ENCODE results near the gene PLAC8L1.

Gene PLAC8L1

DNA sequence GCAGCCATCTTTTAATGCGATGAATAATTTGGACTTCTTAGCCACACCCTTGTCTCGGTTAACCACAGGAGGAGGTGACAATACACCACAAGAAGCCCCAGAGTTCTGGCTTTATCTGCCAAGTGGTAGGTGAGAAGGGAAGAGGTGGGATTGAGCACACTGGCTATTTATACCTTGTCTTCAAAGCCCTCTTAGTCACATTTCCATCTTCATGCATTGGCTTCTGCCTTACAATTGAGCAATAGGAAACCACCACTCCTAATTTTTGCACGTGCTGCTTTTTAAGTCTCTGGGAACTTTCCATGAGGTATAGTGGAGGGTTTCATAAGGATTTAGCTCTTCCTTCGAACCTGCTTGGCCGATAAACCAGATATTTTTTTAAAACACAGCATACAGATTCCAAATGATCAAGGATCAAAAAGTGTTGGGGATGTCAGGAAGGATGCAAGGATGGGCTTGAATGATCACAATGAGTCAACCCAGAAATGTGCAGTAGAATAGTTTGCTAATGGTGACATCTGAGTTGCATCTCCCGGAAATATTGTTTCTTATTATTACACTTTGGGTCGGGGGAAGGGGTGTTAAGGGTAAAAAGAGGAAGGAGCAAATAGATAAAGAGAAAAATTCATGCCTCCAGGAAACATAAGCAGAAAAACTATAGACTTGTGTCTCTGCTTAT lies 25.5 kb downstream of the PLAC8L1 start:
- DNase-seq (ENCODE audit: low spot score) = no peak

DNA sequence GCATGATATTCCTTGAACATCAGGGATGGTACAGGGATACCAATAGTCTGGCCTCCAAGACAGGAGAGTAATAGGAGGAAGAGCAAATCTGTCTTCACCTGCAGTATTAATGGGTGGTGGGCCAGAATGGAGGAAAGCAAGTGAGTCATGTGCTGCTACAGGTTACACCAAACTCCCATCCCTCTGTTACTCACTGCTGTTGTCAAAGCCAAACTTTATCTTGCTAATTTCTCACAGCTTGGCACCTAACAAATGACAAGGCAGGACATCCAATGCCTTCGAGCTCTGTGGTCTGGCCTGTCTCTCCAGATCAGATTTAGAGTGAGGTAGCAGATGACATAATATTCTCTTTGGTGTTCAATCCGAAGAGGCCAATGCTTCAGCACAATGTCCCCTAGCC lies 26.8 kb downstream of the PLAC8L1 start:
- DNase-seq (ENCODE audit: low spot score) = no peak

DNA sequence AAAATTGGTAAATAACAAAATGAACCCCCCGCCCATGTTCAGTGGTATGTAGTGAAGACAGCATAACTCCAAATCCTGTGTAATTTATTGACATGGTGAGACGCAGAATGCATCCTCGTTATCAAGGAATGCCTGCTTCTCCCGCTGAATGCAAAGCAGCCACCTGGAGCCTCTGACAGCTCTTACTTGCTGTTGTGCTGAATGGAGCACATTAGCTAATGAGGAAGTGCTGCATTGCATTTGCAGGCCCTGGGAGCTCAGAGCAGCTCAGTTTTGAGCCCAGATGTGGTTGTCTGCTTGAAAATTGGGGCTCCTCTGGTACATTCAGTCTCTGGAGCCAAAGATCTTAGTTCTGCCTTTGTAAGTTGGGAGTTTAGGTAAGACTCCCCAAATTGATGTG lies 28.9 kb downstream of the PLAC8L1 start:
- DNase-seq (ENCODE audit: low spot score) = no peak

DNA sequence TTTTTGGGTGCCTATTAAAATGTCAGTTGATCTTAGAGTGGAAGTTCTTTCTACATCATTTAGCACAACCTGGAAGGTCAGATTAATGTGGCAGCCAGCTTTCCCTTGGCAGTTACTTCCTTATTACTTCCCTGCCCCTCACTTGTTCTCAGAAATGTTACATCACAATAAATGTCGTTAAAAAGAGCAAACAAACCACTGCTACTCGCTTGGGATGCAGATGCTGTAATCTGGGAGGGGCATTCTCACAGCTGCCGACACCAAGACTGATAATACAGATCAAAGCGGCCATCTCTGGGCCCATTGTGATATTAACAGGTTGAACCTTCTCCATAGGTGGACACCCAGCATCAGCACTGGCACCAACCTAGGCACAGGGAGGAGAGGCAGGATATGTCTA lies 29.3 kb downstream of the PLAC8L1 start:
- DNase-seq (ENCODE audit: low spot score) = no peak

DNA sequence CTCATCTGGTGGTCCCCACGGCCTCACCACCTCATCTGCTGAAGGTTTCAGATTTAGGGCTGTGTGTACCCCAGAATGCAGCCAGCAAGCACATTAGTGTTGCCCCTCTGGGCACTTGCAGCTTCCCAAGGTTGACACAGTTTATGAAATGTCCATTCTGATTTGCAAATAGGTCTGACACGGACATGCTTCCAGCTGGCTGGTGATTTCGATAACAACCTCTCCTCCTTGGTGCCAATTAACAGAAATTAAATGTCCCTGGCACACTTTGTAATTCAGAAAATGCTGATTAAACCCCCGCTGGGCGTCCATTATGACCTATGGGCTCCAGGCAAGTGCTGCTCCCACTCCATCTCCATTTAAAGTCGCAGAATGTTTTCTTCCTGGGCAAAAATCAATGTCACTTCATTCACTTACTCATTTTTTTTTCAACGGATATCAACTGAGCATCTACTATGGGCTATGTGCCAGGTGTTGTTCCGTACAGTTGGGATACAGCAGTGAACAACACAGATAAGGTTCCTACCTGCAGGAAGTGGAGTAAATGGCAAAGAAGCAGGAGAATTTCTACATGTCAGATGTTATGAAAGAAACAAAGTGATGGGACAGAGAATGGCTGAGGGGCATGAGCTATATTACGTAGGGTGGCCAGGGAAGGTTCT lies 32.0 kb downstream of the PLAC8L1 start:
- no peak for DNase-seq (ENCODE audit: low spot score)

DNA sequence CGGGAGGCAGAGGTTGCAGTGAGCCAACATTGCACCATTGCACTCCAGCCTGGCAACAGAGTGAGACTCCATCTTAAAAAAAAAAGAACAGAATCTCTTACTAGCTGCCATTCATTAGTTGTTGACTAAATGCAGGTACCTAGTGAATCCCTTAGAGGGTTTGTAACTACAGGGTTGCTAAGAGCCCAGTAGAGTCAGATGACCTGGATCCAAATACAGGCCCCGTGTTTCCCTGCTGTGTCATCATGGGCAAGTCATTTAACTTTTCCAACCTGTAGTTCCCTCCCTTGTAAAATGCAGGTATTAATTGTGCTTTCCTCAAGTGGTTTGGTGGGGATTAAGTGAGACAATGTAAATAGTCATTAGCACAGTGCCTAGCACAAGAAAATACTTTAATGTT lies 32.8 kb downstream of the PLAC8L1 start:
- DNase-seq (ENCODE audit: low spot score) = no peak

DNA sequence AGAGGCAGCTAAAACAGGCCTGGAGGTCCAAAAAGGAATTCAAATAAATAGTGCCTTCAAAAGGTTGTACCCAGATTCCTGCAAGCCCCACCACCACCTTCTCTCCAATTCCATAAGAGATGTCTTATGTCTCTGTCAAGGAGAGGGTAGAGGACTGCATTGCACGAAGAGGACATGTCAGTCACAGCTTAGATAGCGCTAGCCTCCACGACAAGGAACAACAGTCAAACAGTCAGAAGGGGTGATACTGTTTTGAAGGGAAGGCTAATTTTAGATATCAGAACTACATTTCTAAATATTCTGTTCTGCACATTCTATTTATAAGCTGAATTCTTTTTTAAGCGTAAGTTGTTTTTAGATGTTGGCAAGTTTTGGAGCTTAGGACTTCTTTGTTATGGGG lies 34.2 kb downstream of the PLAC8L1 start:
- DNase-seq (ENCODE audit: low spot score) = no peak

DNA sequence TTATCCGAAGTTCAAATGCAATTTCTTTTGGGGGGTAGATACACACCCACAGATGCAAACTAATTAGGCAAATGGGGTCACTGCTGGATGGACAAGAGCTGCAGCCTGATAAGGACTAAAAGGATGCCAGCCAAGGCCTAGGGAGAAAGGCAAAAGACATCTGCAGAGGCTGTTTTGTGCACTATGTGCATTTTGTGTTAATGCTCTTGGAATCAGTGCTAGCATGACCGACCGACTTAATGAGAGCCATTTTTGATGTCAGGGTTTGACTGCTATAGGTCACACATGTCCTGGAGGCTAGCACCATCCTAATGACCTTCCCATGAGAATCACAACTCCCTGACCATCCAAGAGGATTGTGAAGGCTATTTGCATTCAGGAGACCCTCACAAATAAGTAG lies 34.6 kb downstream of the PLAC8L1 start:
- DNase-seq (ENCODE audit: low spot score) = no peak

DNA sequence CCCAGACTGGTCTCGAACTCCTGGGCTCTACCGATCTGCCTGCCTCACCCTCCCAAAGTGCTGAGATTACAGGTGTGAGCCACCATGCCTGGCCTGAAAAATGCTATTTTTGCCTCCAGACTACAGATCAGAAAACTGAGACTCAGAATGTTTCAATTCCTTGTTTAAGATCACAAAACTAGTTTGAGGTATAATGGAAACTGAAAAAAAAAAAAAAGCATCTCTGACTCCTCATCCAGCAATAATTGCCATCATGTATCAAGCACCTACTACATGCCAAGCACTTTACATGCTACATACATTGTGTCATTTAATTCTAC lies 35.6 kb downstream of the PLAC8L1 start:
- DNase-seq (ENCODE audit: low spot score) = no peak

DNA sequence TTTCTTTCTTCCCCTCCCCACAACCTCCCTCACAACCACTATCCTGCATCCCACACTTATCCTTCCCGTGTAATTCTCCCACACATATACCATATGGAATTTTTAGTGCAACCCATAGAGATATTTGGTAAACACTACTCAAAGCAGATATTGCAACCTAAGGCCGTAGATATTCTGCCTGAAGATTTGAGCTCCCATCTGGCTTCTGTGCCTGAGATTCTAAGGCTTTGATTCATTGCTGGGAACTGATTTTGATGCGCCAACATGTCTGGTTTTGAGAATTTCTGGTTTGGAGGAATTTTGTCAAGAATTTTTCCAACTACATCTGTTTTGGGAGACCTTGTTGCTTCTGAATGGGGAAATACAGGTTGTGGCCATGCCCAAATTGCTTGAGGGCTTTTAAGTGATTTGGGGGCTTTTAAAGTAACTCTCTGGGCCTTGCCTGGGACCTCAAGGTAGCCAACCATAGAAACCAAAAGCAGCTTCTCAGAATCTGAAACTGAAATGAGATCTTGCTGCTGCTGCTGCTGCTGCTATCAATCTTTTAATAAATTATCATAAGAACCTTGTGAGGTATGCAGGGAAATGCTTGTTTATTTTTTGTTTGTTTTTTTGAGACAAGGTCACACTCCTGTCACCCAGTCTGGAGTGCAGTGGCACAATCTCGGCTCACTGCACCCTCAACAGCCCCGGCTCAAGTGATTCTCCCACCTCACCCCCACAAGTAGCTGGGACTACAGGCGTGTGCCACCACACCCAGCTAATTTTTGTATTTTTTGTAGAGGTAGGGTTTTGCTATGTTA lies 36.2 kb downstream of the PLAC8L1 start:
- DNase-seq (ENCODE audit: low spot score) = no peak

DNA sequence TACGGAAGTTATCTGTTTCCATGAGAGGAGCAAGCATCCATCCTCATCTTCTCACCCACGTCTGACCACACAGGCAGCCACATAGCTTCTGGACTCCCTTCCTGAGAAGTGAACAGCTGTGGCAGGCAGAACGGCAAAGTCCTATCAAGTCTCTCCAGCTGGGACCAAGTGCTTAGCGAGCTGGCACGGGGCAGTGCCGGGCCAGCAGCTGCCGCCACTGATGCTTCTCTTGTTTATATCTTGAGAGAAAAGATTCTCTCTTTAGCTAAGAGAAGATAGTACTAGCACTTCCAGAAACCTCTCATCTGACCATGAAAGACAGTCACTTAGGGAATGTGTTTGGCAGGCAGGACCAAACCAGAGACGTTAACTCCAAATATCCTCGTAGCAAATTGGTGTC lies 37.2 kb downstream of the PLAC8L1 start:
- DNase-seq (ENCODE audit: low spot score) = no peak

DNA sequence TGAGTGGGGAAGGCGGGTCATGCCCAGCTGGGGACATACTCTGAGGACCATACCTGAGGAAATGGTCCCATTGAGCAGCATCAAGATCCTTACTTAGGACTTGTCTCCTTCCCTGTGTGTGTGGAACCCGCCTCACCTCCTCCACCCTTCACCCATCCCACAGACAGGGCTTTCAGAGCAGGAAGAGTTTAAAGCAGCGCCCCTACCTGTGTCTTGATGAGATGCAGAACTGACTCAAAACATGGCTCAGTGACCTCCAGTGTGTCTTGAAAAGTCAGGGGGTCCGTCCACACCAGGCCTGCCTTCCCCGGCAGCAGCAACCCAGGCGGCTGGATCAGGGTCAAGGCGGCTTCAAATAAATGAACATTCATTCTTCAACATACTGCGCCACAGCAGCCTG lies 38.4 kb downstream of the PLAC8L1 start:
- no peak for DNase-seq (ENCODE audit: low spot score)

DNA sequence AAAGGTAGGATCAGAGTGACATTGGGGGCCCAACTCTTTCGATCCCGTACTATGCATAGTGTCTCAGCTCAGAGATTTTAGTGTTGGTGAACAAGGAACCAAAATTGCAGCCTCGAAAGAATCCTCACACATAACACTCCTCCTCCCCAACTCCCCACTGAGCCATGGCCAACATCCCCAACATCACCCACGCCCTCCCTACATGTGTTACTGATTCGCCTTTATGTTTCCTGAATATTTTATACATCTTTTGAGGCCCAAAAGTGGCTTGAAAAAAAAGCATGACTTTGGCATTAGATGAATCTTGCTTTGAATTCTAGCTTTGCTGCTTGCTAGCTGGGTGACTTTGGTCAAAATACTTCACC lies 45.2 kb downstream of the PLAC8L1 start:
- no peak for DNase-seq (ENCODE audit: low spot score)

DNA sequence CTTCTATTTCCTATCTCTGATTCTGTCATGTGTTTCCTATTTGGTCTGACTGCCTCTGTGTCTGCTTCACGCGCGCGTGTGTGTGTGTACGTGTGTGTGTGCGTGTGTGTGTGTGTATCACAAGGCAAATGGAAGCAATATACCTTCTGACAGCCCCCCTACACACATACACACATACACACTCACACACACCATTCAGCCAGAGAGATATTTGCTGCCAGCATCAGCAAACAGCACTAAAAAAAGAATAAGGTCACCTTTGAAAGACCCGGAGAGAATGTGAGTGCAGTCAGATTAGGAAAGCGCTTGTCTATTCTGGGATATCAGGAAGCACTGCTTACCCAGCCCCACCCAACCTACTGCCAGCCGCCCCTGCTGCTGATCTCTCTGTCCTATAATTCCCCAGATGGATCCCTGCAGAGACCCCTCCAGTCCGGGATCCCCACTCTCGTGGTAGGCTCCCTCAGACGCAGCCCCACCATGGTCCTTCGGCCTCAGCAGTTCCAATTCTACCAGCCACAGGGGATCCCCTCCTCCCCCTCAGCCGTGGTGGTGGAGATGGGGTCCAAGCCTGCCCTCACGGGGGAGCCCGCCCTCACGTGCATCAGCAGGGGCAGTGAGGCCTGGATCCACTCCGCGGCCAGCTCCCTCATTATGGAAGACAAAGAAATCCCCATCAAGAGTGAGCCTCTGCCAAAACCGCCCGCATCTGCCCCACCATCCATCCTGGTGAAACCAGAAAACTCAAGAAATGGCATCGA lies 45.7 kb downstream of the PLAC8L1 start:
- no peak for DNase-seq (ENCODE audit: low spot score)

DNA sequence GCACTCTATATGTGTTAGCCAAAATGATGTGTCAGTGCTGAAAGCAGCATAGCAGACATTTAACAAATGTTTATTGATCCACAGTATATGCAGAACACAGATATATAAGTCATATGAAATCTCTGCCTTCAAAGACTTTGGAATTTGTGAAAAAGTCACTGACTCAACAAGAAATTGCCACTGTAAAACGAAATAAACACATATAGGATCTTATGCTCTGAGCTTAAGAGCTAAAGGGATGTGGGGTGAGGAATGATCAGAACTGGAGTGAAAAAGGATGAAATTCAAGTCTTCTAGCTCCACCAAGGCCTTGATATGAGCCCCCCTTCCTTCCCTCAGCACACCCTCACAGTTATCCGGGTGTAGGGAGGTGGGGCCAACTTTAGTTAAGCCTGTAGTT lies 49.9 kb downstream of the PLAC8L1 start:
- DNase-seq (ENCODE audit: low spot score) = no peak

DNA sequence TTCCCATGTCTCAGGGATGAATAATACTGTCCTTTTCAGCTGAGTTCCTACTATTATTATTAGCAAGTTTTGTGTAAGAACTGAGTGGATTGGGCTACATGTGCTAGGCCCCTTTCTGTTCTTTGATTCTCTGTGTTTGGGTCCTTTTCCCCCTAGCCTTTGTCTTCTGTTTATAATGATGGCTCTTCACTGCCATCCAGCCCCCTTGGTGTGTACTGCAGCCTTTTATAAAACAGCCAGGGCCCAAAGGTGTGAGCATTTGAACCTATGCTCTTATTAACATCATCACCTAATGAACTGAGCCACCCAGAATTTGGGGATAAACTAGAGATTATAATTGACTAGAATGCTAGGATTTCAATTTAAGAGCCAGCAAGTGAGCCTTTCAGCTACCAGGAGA lies 52.6 kb downstream of the PLAC8L1 start:
- no peak for DNase-seq (ENCODE audit: low spot score)

DNA sequence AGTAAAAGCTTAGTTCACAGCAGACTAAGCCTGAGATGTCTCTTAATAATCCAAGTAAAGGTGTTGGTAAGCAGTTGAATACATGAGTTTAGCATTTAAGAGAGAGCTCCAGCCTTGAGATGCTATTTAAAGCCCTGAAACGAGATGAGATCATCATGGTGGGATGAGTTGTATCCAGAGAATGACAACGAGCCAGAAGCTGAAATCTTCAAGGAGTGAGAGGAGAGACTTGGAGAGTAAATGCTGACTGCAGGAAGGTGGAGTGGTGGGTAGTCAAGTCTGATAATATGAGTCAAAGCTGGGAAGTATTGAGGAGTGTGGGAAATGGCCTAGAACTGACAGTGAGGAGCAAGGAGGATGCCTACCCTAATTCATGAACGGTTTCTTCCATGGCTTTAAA lies 53.7 kb downstream of the PLAC8L1 start:
- DNase-seq (ENCODE audit: low spot score) = no peak

DNA sequence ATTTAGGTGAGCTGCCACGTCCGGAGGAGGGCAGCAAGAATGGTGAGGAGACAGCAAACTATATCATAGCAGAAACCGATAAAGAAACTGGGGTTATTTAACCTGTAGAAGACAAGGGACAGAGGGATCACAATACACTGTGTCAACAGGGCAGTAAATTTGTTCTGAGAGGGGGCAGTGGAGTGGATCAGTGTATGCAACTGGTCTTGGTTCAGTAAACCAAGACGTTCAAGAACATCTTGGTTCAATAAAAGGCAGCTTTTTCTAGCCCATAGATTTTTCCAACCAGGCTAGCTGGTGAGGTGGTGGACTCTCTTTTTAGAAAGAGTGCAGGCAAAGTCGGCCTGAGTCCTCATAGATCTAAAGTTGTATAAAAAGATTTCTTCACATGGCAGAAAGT lies 55.3 kb downstream of the PLAC8L1 start:
- DNase-seq (ENCODE audit: low spot score) = no peak

DNA sequence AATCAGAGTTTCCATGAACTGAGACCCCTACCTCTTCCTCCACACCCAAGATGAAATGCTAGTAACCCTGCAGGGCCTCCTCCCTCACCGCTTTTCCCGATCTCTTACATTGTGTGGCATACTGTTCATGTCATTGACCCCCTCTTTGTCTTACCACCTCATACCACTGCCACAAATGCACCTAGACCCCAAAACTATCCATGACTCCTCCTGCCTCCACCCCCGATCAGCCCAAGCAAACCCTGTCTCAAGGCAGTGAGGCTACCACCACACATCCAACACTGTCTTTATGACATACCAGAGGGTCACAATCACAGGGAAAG lies 55.7 kb downstream of the PLAC8L1 start:
- no peak for DNase-seq (ENCODE audit: low spot score)

DNA sequence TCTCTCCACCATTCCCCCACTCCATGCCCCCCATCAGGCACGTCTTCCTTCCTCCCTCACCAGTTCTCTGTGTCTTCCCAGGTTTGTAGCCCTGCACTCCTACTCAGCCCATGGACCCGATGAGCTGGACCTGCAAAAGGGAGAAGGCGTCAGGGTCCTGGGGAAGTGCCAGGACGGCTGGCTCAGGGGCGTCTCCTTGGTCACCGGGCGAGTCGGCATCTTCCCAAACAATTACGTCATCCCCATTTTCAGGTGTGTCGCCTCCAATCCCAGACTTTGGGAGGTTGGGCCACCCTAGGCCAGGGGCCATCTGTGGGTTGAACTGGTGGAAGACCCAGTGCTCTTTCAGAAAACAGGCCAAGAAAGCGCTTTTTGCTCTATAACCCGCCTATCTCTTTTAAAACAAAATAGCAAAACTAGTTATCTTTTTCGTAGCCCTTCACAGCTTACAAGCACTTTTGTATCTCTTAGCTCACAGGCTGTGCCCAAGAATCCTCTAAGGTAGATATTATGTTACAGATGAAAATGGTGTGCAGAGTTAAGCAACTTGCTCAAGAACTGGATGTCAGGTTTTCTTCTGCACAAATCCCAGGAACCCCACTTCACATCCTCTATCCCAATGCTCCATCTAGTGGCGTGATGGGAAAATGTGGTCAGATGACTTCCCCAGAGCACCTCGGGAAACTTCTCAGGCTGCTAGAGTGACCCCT lies 56.2 kb downstream of the PLAC8L1 start:
- DNase-seq (ENCODE audit: low spot score) = peak; percentile 82

DNA sequence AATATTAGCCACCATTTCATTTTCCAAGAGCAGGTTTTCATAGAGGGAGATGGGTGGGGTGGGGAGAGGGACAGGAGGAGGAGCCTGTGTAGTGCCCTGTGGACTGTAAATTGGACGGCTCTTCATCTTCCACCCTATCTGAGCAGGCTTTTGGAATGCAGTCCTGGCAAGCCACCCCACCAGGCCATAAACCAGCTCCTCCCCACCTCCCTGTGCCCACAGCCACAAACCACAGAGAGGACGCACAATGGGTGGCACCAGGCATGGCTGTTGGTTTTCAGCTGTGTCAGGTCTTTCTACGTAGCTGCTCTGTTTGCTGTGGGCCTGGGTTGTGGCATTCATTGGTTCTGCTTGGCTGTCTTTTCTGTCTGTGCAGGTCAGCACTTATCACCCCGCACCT lies 58.0 kb downstream of the PLAC8L1 start:
- DNase-seq (ENCODE audit: low spot score) = no peak

DNA sequence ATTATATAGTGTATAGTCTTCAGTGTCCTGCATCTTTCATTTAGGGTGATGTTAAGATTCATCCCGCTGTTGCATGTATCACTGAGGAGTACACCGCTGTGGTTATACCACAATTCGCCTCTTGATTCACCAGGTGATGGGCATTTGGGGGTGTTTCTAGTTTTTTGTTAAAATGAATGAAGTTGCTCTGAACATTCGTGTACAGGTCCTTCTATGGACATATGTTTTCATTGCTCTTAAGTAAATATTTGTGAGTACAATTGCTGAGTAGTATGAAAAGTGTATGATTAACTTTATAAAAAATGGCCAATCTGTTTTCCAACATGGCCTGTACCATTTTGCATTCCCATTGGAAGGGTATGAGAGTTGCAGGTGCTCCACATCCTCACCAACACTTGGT lies 61.7 kb downstream of the PLAC8L1 start:
- DNase-seq (ENCODE audit: low spot score) = no peak
